Naive B cell (primary cell): ENCODE measurements around the gene PXYLP1. TPM values are rescaled to one million over a fixed set of nuclear protein-coding genes. Genes with fewer than 3 reads are reported as not detected.
A peak's percentile ranks its signal among the peaks of the same experiment; 100 is the strongest.

Source experiments
- ATAC-seq, 2 donors: fragments of 150-1000 bp; cut with Tn5 transposase; 2 replicates each; pipeline ENCODE4 v1.10.0; 2021; ENCODE audit warnings: low read depth in 2 of 2, mild to moderate bottlenecking in 2 of 2, moderate library complexity in 2 of 2
- DNase-seq: peaks from one replicate; pipeline ENCODE4 v3.0.0; 2022
- H3K27ac Mint-ChIP-seq, 6 donors: one replicate each; pipeline ENCODE4 v1.8.0; 2020 to 2022; ENCODE audit warnings: mild to moderate bottlenecking in 6 of 6, mixed read lengths in 6 of 6, moderate library complexity in 5 of 6, inconsistent platforms in 2 of 6
- H3K27me3 Mint-ChIP-seq, 3 donors: one replicate each; pipeline ENCODE4 v1.8.0; 2021 to 2022; ENCODE audit warnings: mixed read lengths in 3 of 3, mild to moderate bottlenecking in 1 of 3
- H3K36me3 Mint-ChIP-seq, 2 donors: one replicate each; pipeline ENCODE4 v1.8.0; 2020 to 2022; ENCODE audit warnings: mixed read lengths in 2 of 2, inconsistent platforms in 1 of 2, mild to moderate bottlenecking in 1 of 2
- H3K4me1 Mint-ChIP-seq, 3 donors: one replicate each; pipeline ENCODE4 v1.8.0; 2020 to 2022; ENCODE audit warnings: mixed read lengths in 3 of 3, inconsistent platforms in 1 of 3, mild to moderate bottlenecking in 1 of 3, moderate library complexity in 1 of 3
- H3K4me3 Mint-ChIP-seq, 8 donors: one replicate each; pipeline ENCODE4 v1.8.0; 2020 to 2022; ENCODE audit warnings: mild to moderate bottlenecking in 8 of 8, mixed read lengths in 8 of 8, moderate library complexity in 8 of 8, inconsistent platforms in 2 of 8
- H3K9me3 Mint-ChIP-seq, 7 donors: one replicate each; pipeline ENCODE4 v1.8.0; 2020 to 2022; ENCODE audit warnings: mixed read lengths in 7 of 7, mild to moderate bottlenecking in 5 of 7, inconsistent platforms in 2 of 7, moderate library complexity in 1 of 7
- polyA plus RNA-seq, 6 donors: library from polyadenylated mRNA; unstranded; fragments of 300-500 nt; fragmentation: Illumina TruSeq; gene quantifications; one replicate each; pipeline ENCODE4 v1.2.3, GENCODE V29; 2021; ENCODE audit warnings: low read depth in 6 of 6

Gene PXYLP1
- polyA plus RNA-seq, 6 donors from 2014 or later: 0.17 to 2.4 (median 1.2) TPM

DNA sequence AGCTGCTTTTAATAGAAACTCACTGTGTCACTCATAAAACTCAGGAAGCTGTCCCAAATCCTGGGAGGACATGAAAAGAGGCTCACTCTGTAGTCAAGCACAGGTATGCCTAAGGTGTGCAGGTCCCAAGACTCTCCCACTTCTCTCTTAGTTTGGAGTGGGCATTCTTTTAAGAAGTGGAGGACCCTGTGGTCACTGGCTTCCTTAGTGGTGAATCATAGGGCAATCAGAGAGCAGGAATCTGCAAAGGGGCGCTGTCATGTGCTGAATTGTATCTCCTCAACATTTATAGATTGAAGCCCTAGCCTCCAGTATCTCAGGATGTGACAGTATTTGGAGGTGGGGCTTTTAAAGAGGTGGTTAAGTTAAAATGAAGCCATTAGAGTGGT, 89.5 kb downstream of the PXYLP1 start:
- DNase-seq: no peak
- Mint-ChIP-seq H3K27me3 (peaks cover 0 to 6% (median 5%) of the 10 kb centered on the region in 3 donors), H3K4me1 (peaks cover 13 to 17% (median 15%) of the 10 kb centered on the region in 3 donors), H3K36me3 (peaks cover 5 to 10% of the 10 kb centered on the region in 2 donors), H3K27ac (peak overlapping the region in 3 of 6 donors; percentile 39 to 68 (median 60)), H3K4me3 (peak overlapping the region in 6 of 8 donors; percentile 4 to 67 (median 32)), H3K9me3 (peaks cover 0 to 11% (median 4%) of the 10 kb centered on the region in 7 donors)
- ATAC-seq: no peak

DNA sequence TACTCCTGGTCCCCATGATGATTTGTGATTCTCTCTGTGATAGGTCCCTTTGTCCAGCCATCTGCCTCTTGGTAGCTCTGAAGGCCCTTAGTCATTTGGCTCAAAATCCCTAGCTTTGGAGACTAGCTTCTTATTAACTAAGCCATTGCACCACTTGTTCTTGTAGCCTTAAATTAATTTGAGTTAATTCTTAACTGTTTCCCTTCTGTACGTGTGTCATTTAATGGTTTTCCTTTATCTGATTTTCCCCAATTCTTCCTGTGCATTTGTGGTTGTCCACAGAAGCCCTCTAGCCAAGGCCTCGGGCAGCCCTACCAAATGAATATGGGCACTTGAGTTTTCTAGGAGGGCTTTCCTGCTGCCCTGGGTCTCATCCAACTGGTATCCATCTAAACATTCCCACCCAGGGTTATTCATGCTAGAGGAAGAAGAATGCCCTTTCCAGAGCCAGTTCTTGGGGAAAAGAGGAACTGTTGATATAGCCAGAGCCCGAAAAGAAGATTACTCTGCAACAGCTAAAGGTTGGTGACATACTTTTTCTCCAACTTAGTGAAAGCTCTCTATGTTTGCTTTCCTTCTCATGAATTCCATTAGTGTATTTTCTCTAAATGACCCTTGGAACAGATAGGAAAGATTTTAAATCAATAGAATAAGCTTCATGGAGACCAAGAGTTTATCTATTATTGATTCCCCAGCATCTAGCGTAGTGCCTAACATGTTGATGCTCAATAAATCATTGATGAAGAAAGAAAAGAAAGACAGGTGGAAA, 92.5 kb downstream of the PXYLP1 start:
- DNase-seq: no peak
- Mint-ChIP-seq H3K27ac (peak overlapping the region in 2 of 6 donors; percentile 5 to 7), H3K4me1 (peaks cover 13 to 17% (median 15%) of the 10 kb centered on the region in 3 donors), H3K36me3 (peaks cover 0 to 10% of the 10 kb centered on the region in 2 donors), H3K27me3 (peaks cover 4 to 15% (median 12%) of the 10 kb centered on the region in 3 donors), H3K4me3 (no peak overlapping the region), H3K9me3 (peaks cover 0 to 11% (median 4%) of the 10 kb centered on the region in 7 donors)
- no peak for ATAC-seq

DNA sequence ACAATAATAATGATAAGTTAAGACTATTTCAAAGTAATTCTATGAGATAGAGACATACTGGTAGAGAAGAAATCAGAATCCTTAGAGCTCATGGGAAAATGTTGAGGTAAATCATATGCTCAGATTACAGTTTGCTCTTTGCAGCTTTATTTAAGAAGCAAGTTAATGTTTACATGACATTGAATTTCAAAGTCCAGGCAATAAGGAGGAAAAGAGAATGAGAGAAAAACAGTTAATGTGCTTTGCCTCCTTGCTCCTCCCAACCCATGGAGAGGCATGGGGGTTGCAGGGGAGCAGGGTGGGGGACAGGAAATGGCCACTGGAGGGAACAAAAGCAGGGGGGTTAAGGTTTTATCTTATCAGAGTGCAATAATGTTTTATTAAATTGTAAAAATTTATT, 94.5 kb downstream of the PXYLP1 start:
- Mint-ChIP-seq H3K27ac (no peak overlapping the region), H3K4me1 (peaks cover 3% of the 10 kb centered on the region in 3 donors), H3K27me3 (peaks cover 7 to 14% (median 10%) of the 10 kb centered on the region in 3 donors), H3K36me3 (no peaks in the 10 kb centered on the region), H3K9me3 (no peaks in the 10 kb centered on the region), H3K4me3 (no peak overlapping the region)
- ATAC-seq (no peak), DNase-seq (no peak)

DNA sequence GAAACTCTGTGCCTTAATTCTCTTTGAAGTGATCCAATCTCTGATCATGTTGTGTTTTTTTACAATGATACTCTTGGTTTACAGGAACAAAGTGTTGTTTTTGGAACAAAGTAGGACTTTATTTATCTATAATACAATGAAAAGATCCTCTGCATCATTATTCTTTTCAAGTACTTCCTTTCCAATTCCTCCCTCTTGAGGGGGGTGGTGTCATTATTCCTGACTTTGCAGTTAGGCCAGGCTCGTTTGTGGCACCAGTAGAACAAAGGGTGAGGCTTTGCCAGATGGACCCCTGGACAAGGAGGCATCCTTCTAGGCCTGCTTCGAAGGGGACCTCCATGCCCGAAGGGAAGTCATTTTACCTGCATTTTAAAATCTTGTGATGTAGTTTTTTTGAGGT, 95.0 kb downstream of the PXYLP1 start:
- DNase-seq (no peak), ATAC-seq (no peak)
- Mint-ChIP-seq H3K36me3 (no peaks in the 10 kb centered on the region), H3K4me1 (no peaks in the 10 kb centered on the region), H3K27ac (no peak overlapping the region), H3K4me3 (peak overlapping the region in 1 of 8 donors; percentile 54), H3K27me3 (peaks cover 7 to 14% (median 10%) of the 10 kb centered on the region in 3 donors), H3K9me3 (no peaks in the 10 kb centered on the region)

DNA sequence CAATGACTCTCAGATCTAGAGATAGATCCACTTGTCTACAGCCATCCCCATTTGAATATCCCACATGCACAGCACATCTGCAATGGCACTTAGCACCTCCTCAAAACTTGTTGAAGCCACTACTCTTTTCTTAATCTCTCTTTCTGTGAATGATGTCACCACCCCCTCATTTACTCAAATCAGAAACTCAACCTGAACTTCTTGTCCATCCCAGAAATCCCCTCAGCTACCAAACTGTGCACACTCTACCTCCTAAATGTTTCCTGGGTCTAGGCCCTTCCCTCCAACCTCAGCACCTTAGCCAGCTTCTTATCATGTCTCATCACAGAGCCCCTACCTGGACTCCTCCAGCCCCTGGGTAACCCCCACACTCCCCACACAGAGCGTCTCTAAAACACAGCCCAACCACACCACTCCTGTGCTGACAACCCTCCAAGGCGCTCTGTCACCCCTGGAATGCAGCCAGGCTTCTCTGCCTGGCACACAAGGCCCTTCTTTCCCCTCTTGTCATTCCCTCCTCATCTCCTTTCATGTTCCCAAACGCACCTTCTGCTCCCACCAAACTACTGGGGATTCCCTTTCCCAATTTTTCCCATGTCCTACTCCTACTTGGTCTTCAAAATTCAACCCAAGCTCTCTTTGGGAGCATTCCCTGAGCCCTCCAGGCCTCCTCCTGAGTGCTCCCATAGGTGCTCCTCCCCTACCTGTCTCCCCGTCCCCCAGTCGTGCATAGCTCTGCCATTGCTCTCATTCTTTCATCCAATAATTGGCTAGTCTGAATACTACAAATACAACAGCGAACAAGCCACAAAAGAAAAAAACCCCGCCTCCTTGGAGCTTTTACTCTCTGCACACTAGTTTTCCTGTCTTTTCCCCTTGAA, 96.9 kb downstream of the PXYLP1 start:
- peak overlapping the region in 1 of 6 donors; percentile 39 for H3K27ac Mint-ChIP-seq
- no peaks in the 10 kb centered on the region for H3K36me3 Mint-ChIP-seq
- H3K27me3 Mint-ChIP-seq: peaks cover 7 to 20% (median 14%) of the 10 kb centered on the region in 3 donors
- H3K9me3 Mint-ChIP-seq: no peaks in the 10 kb centered on the region
- peaks cover 0 to 4% (median 0%) of the 10 kb centered on the region in 3 donors for H3K4me1 Mint-ChIP-seq
- ATAC-seq: no peak
- no peak for DNase-seq
- H3K4me3 Mint-ChIP-seq: no peak overlapping the region

DNA sequence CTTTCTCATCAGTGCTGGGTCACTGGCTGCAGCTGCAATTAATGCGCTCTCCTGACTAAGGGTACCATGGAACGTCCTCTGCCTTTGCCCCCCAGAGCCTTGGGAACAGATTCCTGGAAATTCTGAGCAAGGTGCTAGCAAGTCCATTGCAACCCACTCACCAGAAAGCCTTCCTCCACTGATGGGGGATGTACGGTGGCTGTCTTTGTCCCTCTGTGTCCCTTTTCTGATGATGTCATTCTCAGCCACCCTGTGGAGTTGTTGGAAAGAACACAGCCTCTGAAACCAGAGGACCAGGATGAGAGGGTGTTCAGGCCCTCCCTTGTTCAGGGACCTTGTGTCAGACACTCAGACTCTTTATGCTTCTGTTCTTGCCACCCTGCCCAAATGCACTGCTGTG, 98.6 kb downstream of the PXYLP1 start:
- DNase-seq: no peak
- Mint-ChIP-seq H3K9me3 (no peaks in the 10 kb centered on the region), H3K4me3 (no peak overlapping the region), H3K27ac (no peak overlapping the region), H3K4me1 (peaks cover 0 to 4% (median 0%) of the 10 kb centered on the region in 3 donors), H3K27me3 (peaks cover 7 to 31% (median 25%) of the 10 kb centered on the region in 3 donors), H3K36me3 (no peaks in the 10 kb centered on the region)
- ATAC-seq: no peak

DNA sequence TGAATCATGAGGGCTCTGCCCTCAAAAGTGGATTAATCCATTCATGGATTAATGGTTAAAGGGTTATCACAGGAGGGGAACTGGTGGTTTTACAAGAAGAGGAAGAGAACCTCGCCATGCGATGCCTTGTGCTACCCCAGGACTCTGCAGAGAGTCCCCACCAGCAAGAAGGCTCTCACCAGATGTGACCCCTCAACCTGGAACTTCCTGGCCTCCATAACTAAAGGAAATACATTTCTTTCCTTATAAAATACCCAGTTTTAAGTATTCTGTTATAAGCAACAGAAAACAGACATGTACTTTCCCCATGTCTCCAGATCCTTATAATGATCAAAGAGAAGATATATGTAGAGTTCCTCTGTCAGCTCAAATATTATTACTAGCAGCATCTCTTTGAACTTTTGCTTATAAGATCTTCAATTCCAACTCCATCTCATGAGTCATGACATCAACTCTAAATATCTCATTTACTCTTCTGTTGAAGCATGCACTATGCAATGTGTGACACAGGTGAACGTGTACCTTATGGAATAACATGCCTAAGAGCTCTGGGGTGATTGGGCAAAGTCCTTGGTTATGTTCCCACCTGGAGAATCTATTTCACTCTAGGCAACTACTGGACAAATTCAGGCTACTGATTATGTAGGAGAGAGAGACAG, 99.2 kb downstream of the PXYLP1 start:
- no peak for ATAC-seq
- H3K27me3 Mint-ChIP-seq: peaks cover 7 to 31% (median 25%) of the 10 kb centered on the region in 3 donors
- no peak overlapping the region for H3K4me3 Mint-ChIP-seq
- no peak overlapping the region for H3K27ac Mint-ChIP-seq
- H3K36me3 Mint-ChIP-seq: no peaks in the 10 kb centered on the region
- peaks cover 0 to 4% (median 0%) of the 10 kb centered on the region in 3 donors for H3K4me1 Mint-ChIP-seq
- DNase-seq: no peak
- no peaks in the 10 kb centered on the region for H3K9me3 Mint-ChIP-seq

DNA sequence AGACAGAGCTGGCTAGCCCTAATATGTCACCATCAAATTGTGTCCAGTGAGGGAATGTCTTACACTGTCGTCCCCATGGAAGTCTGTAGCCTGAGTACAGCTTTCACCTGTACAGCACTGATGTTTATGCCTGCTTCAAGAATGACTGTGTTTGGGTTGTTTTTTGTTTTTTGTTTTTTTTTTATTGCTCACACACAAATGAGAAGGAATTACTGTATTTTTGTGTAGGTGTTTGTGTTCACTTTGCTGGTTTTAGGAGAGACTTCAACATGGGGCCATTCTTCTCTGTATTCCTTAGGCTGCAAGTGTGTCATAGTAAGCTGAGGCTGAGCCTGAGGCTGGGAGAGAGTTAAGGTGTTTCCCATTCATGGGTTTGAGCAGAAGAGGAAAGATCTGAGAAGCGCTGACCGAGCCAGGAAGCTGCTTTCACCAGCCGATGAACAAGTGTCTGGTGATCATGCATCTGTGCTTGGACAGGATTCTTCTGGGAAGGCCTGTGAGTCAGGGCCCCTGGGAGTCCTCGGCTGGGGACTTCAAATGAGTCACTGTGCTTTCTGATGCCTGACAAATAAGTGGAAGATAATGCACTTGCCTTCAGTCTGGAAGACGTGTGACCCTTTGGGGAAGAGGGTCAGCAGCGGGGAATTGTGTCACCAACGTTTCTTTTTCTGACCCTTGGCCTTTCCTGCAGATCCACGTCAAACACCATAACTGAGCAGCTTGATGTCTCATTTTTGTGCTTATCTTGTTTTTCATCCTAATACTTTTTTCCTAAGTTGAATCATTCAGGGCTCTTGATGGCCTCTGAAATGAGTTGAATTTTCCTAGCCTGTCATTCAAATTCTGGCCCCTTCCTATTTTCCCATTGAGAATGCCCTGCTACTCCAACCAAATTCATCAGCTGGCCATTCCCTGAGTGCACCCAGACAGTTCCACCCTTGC, 100.0 kb downstream of the PXYLP1 start:
- Mint-ChIP-seq H3K9me3 (no peaks in the 10 kb centered on the region), H3K4me3 (no peak overlapping the region), H3K27ac (no peak overlapping the region), H3K36me3 (no peaks in the 10 kb centered on the region), H3K4me1 (peaks cover 0 to 4% (median 2%) of the 10 kb centered on the region in 3 donors), H3K27me3 (peaks cover 7 to 31% (median 25%) of the 10 kb centered on the region in 3 donors)
- DNase-seq (no peak), ATAC-seq (no peak)

DNA sequence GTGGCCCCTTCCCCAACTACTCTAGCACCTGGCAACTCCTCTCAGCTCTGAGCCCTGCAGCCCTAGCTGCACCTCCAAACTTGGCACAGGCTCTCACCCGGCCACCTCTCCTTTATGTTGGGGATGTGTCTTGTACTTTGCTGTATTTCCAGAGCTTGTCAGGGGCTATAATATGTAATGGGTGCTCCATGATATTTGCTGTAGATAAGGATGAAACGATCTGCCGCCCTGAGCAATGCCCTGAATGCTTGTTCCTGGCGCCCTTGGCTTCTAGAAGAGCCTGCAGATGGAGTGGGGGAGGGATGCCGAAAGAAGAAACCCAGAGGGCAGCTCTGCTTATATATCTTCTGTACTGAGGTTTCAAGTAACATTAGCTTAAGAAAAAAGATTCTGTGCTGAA, 100.8 kb downstream of the PXYLP1 start:
- Mint-ChIP-seq H3K4me3 (peak overlapping the region in 1 of 8 donors; percentile 9), H3K4me1 (peaks cover 5 to 12% (median 10%) of the 10 kb centered on the region in 3 donors), H3K27ac (peak overlapping the region in 2 of 6 donors; percentile 13 to 75), H3K36me3 (no peaks in the 10 kb centered on the region), H3K9me3 (no peaks in the 10 kb centered on the region), H3K27me3 (peaks cover 7 to 31% (median 25%) of the 10 kb centered on the region in 3 donors)
- DNase-seq (no peak), ATAC-seq (no peak)

DNA sequence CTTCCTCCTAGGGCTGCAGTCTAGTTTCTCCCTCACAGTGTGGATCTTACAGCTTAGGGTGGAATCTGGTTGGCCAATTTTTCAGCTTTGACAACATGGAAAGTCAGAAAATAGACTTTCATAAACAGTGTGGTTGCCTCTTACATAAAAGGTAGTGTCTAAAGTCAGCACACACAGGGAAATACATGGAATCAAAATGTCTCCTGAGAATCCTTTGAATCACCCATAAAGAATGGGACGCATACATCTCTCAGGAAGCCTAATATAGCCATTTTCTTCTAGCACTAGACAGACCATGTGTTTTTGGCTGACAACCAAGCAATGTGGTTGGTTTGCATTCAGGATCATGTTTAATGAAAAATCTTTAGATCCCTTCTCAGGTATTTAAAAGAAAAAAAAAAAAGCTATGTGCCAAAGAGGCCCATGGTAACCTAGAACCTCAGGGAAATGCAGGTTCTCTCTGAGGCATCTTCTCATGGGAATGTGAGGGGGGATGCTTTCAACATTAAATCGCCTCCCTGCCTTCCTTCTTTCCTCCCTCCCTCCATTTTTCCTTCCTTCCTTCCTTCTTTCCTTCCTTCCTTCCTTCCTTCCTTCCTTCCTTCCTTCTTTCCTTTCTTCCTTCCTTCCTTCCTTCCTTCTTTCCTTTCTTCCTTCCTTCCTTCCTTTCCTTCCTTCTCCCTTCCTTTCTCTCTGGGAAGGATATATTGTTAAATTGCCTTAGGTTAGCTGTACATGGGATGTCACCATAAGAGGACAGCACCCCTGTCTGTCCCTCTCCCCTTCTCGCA, 102.4 kb downstream of the PXYLP1 start:
- peak overlapping the region in 2 of 6 donors; percentile 75 to 78 for H3K27ac Mint-ChIP-seq
- peaks cover 0 to 3% (median 0%) of the 10 kb centered on the region in 7 donors for H3K9me3 Mint-ChIP-seq
- H3K4me3 Mint-ChIP-seq: peak overlapping the region in 1 of 8 donors; percentile 18
- H3K27me3 Mint-ChIP-seq: peaks cover 4 to 22% (median 13%) of the 10 kb centered on the region in 3 donors
- DNase-seq: no peak
- no peak for ATAC-seq
- peaks cover 5 to 13% (median 12%) of the 10 kb centered on the region in 3 donors for H3K4me1 Mint-ChIP-seq
- peaks cover 0 to 5% of the 10 kb centered on the region in 2 donors for H3K36me3 Mint-ChIP-seq

DNA sequence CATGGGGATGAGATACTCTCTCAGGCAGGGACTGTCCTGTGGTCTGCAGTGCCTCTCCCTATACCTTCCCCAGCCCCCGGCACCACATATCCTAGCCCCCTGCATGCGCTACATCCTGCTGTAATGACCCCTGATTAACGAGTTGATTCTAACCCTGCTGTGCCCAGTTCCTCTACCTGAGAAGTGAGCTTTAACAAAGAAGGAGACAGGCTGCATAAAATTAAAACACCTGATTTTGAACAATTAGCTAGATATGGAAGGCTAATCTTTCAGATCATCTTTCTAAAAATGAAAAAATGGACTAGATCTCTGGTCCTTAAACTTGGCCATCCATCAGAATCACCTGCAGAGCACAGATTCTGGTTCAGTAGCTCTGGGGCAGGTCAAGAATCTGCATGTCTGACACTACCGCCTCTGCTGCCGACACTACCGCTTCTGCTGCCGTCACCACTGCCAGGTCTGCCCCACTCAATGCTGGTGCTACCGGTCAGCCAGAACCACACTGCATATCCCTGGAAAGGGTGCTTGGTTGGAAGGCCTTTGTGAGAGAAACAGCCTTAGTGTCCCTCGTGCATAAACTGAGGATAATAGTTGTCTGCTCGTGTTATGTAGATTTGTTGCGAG, 103.1 kb downstream of the PXYLP1 start:
- peaks cover 0 to 20% (median 11%) of the 10 kb centered on the region in 3 donors for H3K27me3 Mint-ChIP-seq
- H3K9me3 Mint-ChIP-seq: peaks cover 0 to 3% (median 0%) of the 10 kb centered on the region in 7 donors
- DNase-seq (no peak), ATAC-seq (no peak)
- H3K4me3 Mint-ChIP-seq: peak overlapping the region in 1 of 8 donors; percentile 18
- peaks cover 0 to 8% of the 10 kb centered on the region in 2 donors for H3K36me3 Mint-ChIP-seq
- peaks cover 5 to 13% (median 12%) of the 10 kb centered on the region in 3 donors for H3K4me1 Mint-ChIP-seq
- H3K27ac Mint-ChIP-seq: peak overlapping the region in 2 of 6 donors; percentile 75 to 78
